T-cell (primary cell): ENCODE results near the gene TPRG1L. TPM values are rescaled to one million over a fixed set of nuclear protein-coding genes. Genes with fewer than 3 reads are reported as not detected.

Source experiments
- ATAC-seq, 4 experiments: fragments of 200-7000 bp in 3 of 4; fragments of 150-1000 bp in 1 of 4; cut with Tn5 transposase; replicated peaks in 1 of 4; 1 replicate in 3 of 4; 2 replicates in 1 of 4; pipeline ENCODE4 v1.10.0; 2021; ENCODE audit warnings: moderate library complexity in 3 of 4, mild to moderate bottlenecking in 2 of 4, moderate number of reproducible peaks in 1 of 4
- CTCF ChIA-PET, 2 donors: fragments of 300-600 bp; sonication (Branson Sonifier 250); formaldehyde crosslinking; loops; one replicate each; lab custom pipeline; 2022; ENCODE audit warnings: antibody characterized with exemption in 2 of 2; lab: Charles Lee
- POLR2A ChIA-PET, 2 donors: fragments of 300-600 bp; sonication (Branson Sonifier 250); formaldehyde crosslinking; loops; one replicate each; lab custom pipeline; 2022; ENCODE audit warnings: antibody characterized with exemption in 2 of 2; lab: Charles Lee
- DNase-seq, 35 experiments: peaks; one replicate each; pipeline versions ENCODE4 v3.0.0 to v3.0.0-alpha.2; 2013 to 2023
- H3K27ac ChIP-seq: one replicate; pipeline ENCODE4 v1.5.1; 2013; ENCODE audit warnings: low read length
- H3K27me3 ChIP-seq, 2 experiments: replicated peaks in 1 of 2; 1 replicate in 1 of 2; 2 replicates in 1 of 2; pipeline versions ENCODE4 v1.6.1 to v1.7.0; 2013; ENCODE audit warnings: low read length in 1 of 2, mixed read lengths in 1 of 2; ENCODE audit not compliant: control insufficient read depth in 2 of 2, insufficient read depth in 2 of 2; ENCODE audit errors: extremely low read depth in 1 of 2
- H3K36me3 ChIP-seq, 2 donors: 1 replicate in 1 of 2; 2 replicates in 1 of 2; pipeline versions ENCODE4 v1.6.1 to v1.7.0; 2013; ENCODE audit warnings: low read length in 1 of 2; ENCODE audit not compliant: control insufficient read depth in 2 of 2, insufficient read depth in 1 of 2; ENCODE audit errors: extremely low read depth in 1 of 2
- H3K4me1 ChIP-seq, 2 experiments: 1 replicate in 1 of 2; 2 replicates in 1 of 2; pipeline versions ENCODE4 v1.6.1 to v1.7.0; 2013; ENCODE audit warnings: low read length in 2 of 2, mixed read lengths in 1 of 2; ENCODE audit not compliant: insufficient read depth in 2 of 2, control insufficient read depth in 1 of 2; ENCODE audit errors: extremely low read depth in 1 of 2
- H3K4me3 ChIP-seq, 2 donors: 1 replicate in 1 of 2; 2 replicates in 1 of 2; pipeline versions ENCODE4 v1.5.1 to v1.7.0; 2013; ENCODE audit warnings: mild to moderate bottlenecking in 2 of 2, low read length in 1 of 2, moderate library complexity in 1 of 2; ENCODE audit not compliant: control insufficient read depth in 1 of 2; ENCODE audit errors: extremely low read depth in 1 of 2
- H3K9me3 ChIP-seq: 2 replicates; pipeline ENCODE4 v1.7.0; 2013
- H3K27ac Mint-ChIP-seq, 2 donors: one replicate each; pipeline ENCODE4 v1.8.0; 2020 to 2021; ENCODE audit warnings: mild to moderate bottlenecking in 2 of 2, mixed read lengths in 2 of 2
- H3K27me3 Mint-ChIP-seq, 2 donors: one replicate each; pipeline ENCODE4 v1.8.0; 2021 to 2022; ENCODE audit warnings: mixed read lengths in 2 of 2
- H3K36me3 Mint-ChIP-seq: one replicate; pipeline ENCODE4 v1.8.0; 2021; ENCODE audit warnings: mixed read lengths
- H3K4me1 Mint-ChIP-seq, 3 donors: one replicate each; pipeline ENCODE4 v1.8.0; 2020 to 2022; ENCODE audit warnings: mixed read lengths in 3 of 3, mild to moderate bottlenecking in 1 of 3
- H3K4me3 Mint-ChIP-seq, 3 donors: one replicate each; pipeline ENCODE4 v1.8.0; 2020 to 2022; ENCODE audit warnings: mild to moderate bottlenecking in 3 of 3, mixed read lengths in 3 of 3, moderate library complexity in 3 of 3
- H3K9me3 Mint-ChIP-seq, 3 donors: one replicate each; pipeline ENCODE4 v1.8.0; 2020 to 2022; ENCODE audit warnings: mixed read lengths in 3 of 3
- WGBS: methylation state at CpG from one replicate; pipeline ENCODE4 v1.1.5; 2013; ENCODE audit warnings: missing lambda C conversion rate; ENCODE audit not compliant: insufficient coverage; 5-methylcytosine and 5-hydroxymethylcytosine counted together
- total RNA-seq, 35 experiments: library from RNA in 6 of 35; stranded (reverse) in 6 of 35; fragments of 120-200 nt in 1 of 35; gene quantifications; one replicate each; pipeline versions ENCODE4 v1.2.1 to v1.2.4 and lab custom pipeline; 2013 to 2026

TPRG1L gene
- total RNA-seq, 5 donors from 2014 or later (not counting 1 experiment from before 2014, with no cell fraction given), result 36.7 to 48.5 (median 45.4) TPM

- peaks cover 41% of the 10 kb centered on the region for H3K36me3 Mint-ChIP-seq
- H3K9me3 Mint-ChIP-seq, result no peaks in the 10 kb centered on the region
- H3K27me3 Mint-ChIP-seq, result peaks cover 0 to 2% of the 10 kb centered on the region in 2 donors
- Histone ChIP-seq H3K9me3 (no peaks in the 10 kb centered on the region), H3K27me3 (no peaks in the 10 kb centered on the region), H3K27ac (no peak overlapping the region), H3K36me3 (peaks cover 3 to 30% of the 10 kb centered on the region in 2 donors), H3K4me3 (no peak overlapping the region), H3K4me1 (peaks cover 10 to 12% of the 10 kb centered on the region in 2 experiments)
- ChIA-PET POLR2A (no interaction called here), CTCF (no interaction called here)
- ATAC-seq, result no peak
- DNase-seq, result no peak
- H3K4me1 Mint-ChIP-seq, result peaks cover 18 to 20% (median 20%) of the 10 kb centered on the region in 3 donors
- no peak overlapping the region for H3K4me3 Mint-ChIP-seq
- WGBS, result over 99% methylated on average over 27 of the region's 43 CpGs
- no peak overlapping the region for H3K27ac Mint-ChIP-seq
These were observed 20.4 kb downstream of the TPRG1L start for GRCh38 chr1:3645247-3645646.

DNA sequence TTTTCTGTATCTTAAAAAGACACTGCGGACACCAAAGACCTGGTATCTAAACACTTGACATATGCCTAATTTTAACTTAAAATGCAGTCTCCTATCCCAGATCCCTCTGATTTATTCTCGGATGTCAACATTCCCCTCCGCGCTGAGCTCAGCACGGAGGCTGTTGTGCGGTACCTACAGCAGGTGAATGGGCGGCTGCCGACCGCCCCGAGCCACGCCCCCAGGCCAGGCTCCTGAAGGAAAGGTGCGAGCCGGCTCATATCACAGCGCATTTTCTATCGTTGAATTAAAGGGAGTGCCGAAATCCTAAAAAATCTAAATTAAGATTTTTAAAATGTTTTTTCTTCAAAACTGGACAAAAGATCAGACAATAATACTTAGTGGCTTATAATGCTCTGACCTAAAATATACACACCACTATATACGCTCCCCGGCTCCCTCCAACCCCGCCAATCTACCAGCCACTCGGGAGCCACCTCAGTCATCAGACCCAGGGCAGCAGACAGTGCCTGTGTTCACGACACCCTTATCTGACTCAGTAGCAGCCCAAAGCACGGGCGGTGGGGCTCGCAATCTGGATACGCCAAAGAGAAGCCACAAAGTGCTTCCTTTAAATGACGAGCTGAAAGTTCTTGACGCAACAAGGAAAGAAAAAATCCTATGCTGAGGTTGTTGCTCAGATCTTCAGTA is 21.0 kb downstream of the TPRG1L start:
- Mint-ChIP-seq H3K9me3 (no peaks in the 10 kb centered on the region), H3K27ac (no peak overlapping the region), H3K27me3 (peaks cover 0 to 4% of the 10 kb centered on the region in 2 donors), H3K4me3 (no peak overlapping the region), H3K36me3 (peaks cover 41% of the 10 kb centered on the region), H3K4me1 (peaks cover 18 to 23% (median 22%) of the 10 kb centered on the region in 3 donors)
- H3K4me3 ChIP-seq, result no peak overlapping the region
- ATAC-seq (no peak), DNase-seq (no peak)
- H3K9me3 ChIP-seq, result no peaks in the 10 kb centered on the region
- WGBS, result 99% methylated on average over 14 of the region's 27 CpGs
- H3K27ac ChIP-seq, result no peak overlapping the region
- CTCF ChIA-PET, result interaction anchor here in 1 of 2 donors (1.0 kb wide), 1 partner anchor 25 kb away, joined by 3 read pairs; no protein-coding TSS in a partner anchor
- H3K36me3 ChIP-seq, result peaks cover 3 to 30% of the 10 kb centered on the region in 2 donors
- POLR2A ChIA-PET, result no interaction called here
- H3K27me3 ChIP-seq, result peaks cover 0 to 5% of the 10 kb centered on the region in 2 experiments
- H3K4me1 ChIP-seq, result peaks cover 10 to 17% of the 10 kb centered on the region in 2 experiments

DNA sequence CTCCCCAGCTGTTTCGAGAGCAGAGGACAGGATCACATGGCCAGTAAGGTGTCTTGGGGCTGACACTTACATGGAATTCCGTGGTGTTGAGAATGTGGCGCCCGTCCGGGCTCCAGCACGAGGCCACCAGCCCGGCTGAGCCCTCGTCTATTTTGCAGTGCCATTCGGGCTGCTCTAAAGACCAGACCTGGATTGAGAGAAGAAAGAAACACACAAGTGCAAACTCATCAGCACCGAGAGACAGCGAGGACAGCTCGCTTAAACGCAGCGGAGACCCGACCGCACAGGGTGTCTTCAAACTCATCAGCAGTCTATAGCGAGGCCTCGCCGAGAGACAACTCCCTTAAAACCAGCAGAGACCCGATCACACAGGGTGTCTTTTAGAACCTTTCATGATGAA is 21.8 kb downstream of the TPRG1L start:
- Histone ChIP-seq H3K4me1 (peaks cover 14 to 25% of the 10 kb centered on the region in 2 experiments), H3K27me3 (peaks cover 0 to 13% of the 10 kb centered on the region in 2 experiments), H3K4me3 (no peak overlapping the region), H3K9me3 (no peaks in the 10 kb centered on the region), H3K36me3 (peaks cover 0 to 30% of the 10 kb centered on the region in 2 donors), H3K27ac (no peak overlapping the region)
- Mint-ChIP-seq H3K27me3 (peaks cover 3 to 11% of the 10 kb centered on the region in 2 donors), H3K27ac (no peak overlapping the region), H3K4me3 (no peak overlapping the region), H3K9me3 (no peaks in the 10 kb centered on the region), H3K4me1 (peaks cover 23 to 28% (median 26%) of the 10 kb centered on the region in 3 donors), H3K36me3 (peaks cover 40% of the 10 kb centered on the region)
- CTCF ChIA-PET, result interaction anchor here (0.6 to 1.0 kb wide), 2 partner anchors 26 to 200 kb away, joined by 3 read pairs; no protein-coding TSS in a partner anchor
- ATAC-seq, result no peak
- DNase-seq, result no peak
- WGBS, result 98% methylated on average over 10 of the region's 20 CpGs
- POLR2A ChIA-PET, result no interaction called here

DNA sequence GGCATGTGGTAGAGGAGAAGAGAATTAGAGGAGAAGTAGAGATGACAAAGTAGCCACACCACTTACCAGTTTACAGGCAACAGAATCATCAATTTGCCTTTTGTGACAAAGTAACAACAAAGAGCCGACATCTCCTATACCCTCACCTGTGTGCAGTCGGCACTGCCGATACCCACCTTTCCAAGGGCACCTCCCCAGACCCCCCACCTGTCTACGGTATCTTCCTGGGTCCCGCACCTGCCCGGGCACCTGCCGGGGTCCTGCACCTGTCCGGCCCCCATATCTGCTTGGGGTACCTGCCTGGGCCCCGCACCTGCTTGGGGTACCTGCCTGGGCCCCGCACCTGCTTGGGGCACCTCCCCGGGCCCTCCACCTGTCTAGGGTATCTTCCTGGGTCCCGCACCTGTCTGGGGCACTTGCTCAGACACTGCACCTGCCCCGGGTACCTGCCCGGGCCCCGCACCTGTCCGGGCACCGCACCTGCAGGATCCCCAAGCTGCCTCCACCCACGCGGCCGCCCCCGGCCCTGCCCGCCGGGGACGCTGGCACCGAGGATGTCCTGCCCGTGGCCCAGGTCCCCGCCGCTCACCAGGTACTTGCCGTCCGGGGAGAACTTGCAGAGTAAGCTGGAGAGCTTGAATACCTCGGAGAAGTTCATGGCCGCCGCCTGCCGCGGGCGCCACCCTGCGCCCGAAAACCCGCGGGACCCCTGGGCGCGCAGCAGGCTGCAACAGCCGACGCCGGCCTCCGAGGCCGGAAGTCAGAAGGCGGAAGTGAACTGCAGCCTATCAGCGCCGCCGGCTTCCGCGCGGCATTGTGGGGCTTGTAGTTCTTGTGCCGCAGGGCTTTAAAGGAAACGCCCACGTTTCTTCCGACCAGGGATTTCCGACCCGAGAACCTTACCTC is 24.8 kb downstream of the TPRG1L start, which contains the start of gene WRAP73:
WRAP73 (minus strand) TSS at position 762 of the 906 bp plus-strand sequence; CDS start at position 658, 104 bp downstream.
- WGBS, result 4% methylated on average over 59 of the region's 60 CpGs
- H3K4me1 Mint-ChIP-seq, result peaks cover 23 to 29% (median 26%) of the 10 kb centered on the region in 3 donors
- POLR2A ChIA-PET, result no interaction called here
- H3K27ac Mint-ChIP-seq, result peak within 1 kb of the TSS; percentile 34 to 63
- H3K27me3 ChIP-seq, result peaks cover 10 to 38% of the 10 kb centered on the region in 2 experiments
- peaks cover 0 to 19% of the 10 kb centered on the region in 2 donors for H3K36me3 ChIP-seq
- ATAC-seq (peak; percentile 96 to 98 (median 96)), DNase-seq (peak; percentile 74 to 94 (median 84))
- H3K27ac ChIP-seq, result no peak within 1 kb of the TSS
- H3K36me3 Mint-ChIP-seq, result peaks cover 25% of the 10 kb centered on the region
- H3K4me3 Mint-ChIP-seq, result peak within 1 kb of the TSS; percentile 73 to 81 (median 79)
- no peaks in the 10 kb centered on the region for H3K9me3 ChIP-seq
- H3K4me1 ChIP-seq, result peaks cover 14 to 35% of the 10 kb centered on the region in 2 experiments
- CTCF ChIA-PET, result no interaction called here
- H3K9me3 Mint-ChIP-seq, result no peaks in the 10 kb centered on the region
- peaks cover 19 to 28% of the 10 kb centered on the region in 2 donors for H3K27me3 Mint-ChIP-seq
- H3K4me3 ChIP-seq, result peak within 1 kb of the TSS; percentile 58 to 65

DNA sequence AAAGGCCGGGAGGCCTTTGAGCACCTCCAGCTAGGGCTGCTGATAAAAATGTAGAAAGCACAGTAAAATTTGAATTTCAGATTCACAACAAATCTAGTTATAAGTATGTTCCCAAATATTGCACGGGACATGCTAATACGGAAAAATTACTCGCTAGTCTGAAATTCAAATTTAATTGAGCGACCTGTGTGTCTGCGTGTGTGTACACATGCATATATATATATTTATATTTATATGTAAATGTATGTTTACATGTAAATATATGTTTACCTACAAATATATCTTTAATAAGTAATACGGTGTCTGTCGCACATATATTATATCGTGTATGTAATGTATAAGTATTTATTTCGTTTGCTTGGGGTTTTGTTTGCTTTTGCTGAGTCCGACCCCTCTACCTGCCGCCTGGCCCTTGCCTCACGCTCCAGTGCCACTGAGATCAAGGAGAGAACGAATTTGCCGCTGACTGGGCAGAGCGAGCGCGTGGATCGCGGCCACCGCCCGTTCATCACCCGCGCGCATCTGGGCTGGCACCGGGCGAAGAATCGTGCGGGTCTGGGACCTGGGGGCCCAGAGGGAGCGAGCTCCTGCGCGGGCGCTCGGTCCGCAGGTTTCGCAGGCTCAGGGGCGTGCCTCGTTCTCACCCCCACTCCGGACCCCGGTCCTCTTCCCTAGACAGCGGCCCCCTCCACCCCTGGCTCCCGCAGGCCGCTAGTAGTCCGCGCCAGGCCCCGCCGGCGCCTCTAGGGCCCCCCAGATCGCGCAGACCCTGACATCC is 25.6 kb downstream of the TPRG1L start:
- no peak for ATAC-seq
- WGBS, result 22% methylated on average over 41 of the region's 50 CpGs
- H3K36me3 Mint-ChIP-seq, result peaks cover 20% of the 10 kb centered on the region
- peak in 3 of 35 experiments; percentile 8 to 20 (median 18) for DNase-seq
- POLR2A ChIA-PET, result no interaction called here
- peaks cover 14 to 35% of the 10 kb centered on the region in 2 experiments for H3K4me1 ChIP-seq
- peaks cover 0 to 18% of the 10 kb centered on the region in 2 donors for H3K36me3 ChIP-seq
- H3K9me3 ChIP-seq, result no peaks in the 10 kb centered on the region
- H3K4me3 Mint-ChIP-seq, result peak overlapping the region; percentile 73 to 81 (median 79)
- peak overlapping the region; percentile 58 to 65 for H3K4me3 ChIP-seq
- peaks cover 10 to 45% of the 10 kb centered on the region in 2 experiments for H3K27me3 ChIP-seq
- no peaks in the 10 kb centered on the region for H3K9me3 Mint-ChIP-seq
- CTCF ChIA-PET, result no interaction called here
- H3K27ac ChIP-seq, result no peak overlapping the region
- peak overlapping the region; percentile 34 to 63 for H3K27ac Mint-ChIP-seq
- H3K4me1 Mint-ChIP-seq, result peaks cover 23 to 29% (median 26%) of the 10 kb centered on the region in 3 donors
- peaks cover 22 to 36% of the 10 kb centered on the region in 2 donors for H3K27me3 Mint-ChIP-seq
